ENCODE data around the gene ABRACL. TPM values are rescaled to one million over a fixed set of nuclear protein-coding genes. Genes with fewer than 3 reads are reported as not detected.

The ABRACL gene, protein sequence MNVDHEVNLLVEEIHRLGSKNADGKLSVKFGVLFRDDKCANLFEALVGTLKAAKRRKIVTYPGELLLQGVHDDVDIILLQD
- 10 to 100 TPM; 18.7 to 81.6 (median 25.7) TPM for total RNA-seq

DNA sequence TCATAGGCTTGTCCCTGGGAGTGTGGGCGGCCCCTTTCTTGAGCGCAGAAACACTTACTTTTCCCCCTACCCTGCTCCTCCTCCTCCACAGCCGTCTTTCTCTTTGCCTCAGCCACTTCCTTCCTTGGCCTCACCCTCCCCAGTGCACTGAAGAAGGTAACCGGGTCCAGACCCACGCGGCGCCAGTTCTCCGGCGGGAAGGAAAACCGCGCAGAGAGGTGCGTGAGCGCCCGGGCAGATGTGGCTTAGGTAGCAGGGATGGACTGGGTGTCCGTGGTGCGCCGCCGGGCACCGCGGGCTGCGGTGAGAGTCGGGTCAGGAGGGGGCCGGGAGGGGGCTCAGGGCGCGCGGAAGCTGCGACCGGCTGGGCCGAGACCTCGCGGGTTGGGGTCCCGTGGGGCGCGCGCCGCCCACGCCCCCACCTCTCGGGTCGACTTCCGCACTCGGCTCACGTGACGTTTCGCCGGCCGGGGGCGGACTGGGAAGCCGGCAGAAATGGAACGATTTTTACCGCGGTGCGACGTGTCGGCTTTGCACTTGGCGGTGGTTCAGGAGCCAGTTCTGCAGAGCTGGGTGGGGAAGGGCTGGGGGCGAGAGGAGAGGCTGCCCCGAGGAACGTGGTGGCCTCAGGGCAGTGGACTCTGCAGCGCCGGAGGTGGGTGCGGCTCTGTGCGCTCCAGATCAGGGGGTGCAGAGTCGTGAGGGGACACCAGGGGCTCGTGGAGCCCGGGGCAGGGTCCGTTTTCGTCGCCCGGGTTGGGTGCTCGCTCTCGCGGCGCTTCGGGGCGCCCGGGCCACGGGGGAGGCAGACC, at the start of gene ABRACL:
ABRACL (plus strand) TSS at position 88 of the 812 bp plus-strand sequence. CDS start 5,416 bp downstream, outside the sequence.
- peak; percentile 11 for DNase-seq
- Histone ChIP-seq H3K27me3 (no peaks in the 10 kb centered on the region), H3K4me3 (peak within 1 kb of the TSS; percentile 69 to 95 (median 83)), H3K27ac (peak within 1 kb of the TSS; percentile 82 to 86 (median 84)), H3K4me1 (peaks cover 0 to 40% (median 10%) of the 10 kb centered on the region in 3 donors), H3K9me3 (no peaks in the 10 kb centered on the region), H3K36me3 (peaks cover 0 to 4% (median 0%) of the 10 kb centered on the region in 3 donors)
- peak in 2 of 4 donors; percentile 32 to 59 for TF ChIP-seq POLR2A (IDR thresholded peaks at IDR 0.05)
- TF ChIP-seq, protein P1, sequence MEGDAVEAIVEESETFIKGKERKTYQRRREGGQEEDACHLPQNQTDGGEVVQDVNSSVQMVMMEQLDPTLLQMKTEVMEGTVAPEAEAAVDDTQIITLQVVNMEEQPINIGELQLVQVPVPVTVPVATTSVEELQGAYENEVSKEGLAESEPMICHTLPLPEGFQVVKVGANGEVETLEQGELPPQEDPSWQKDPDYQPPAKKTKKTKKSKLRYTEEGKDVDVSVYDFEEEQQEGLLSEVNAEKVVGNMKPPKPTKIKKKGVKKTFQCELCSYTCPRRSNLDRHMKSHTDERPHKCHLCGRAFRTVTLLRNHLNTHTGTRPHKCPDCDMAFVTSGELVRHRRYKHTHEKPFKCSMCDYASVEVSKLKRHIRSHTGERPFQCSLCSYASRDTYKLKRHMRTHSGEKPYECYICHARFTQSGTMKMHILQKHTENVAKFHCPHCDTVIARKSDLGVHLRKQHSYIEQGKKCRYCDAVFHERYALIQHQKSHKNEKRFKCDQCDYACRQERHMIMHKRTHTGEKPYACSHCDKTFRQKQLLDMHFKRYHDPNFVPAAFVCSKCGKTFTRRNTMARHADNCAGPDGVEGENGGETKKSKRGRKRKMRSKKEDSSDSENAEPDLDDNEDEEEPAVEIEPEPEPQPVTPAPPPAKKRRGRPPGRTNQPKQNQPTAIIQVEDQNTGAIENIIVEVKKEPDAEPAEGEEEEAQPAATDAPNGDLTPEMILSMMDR (IDR thresholded peaks at IDR 0.05) = no peak
- intact Hi-C loops (cut with DNase I) = no loop called here
- WGBS, 2 donors = 0 to 4% methylated on average over 3 to 9 of the region's 77 CpGs

DNA sequence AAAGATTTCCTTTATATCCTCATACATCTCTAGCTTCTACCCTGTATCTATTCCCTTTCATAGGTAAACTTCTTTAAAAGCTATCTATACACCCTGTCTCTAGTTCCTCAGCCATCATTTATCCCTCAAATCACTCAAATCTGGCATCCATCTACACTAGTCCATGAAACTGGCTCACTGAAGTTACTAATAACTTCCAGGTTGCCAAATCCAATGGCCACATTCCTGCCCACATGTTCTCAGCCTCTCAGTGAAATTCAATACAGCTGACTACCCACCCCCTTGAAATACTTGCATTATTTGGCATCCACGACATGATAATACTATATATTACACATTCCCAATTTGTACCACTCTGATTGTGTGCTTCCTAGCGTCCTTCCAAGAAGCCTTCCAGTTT, 49.2 kb upstream of the ABRACL start:
- Histone ChIP-seq H3K4me3 (no peak overlapping the region), H3K36me3 (no peaks in the 10 kb centered on the region), H3K27me3 (no peaks in the 10 kb centered on the region), H3K9me3 (no peaks in the 10 kb centered on the region), H3K27ac (no peak overlapping the region), H3K4me1 (peaks cover 7 to 69% (median 14%) of the 10 kb centered on the region in 3 donors)
- no peak for DNase-seq
- intact Hi-C loops (cut with DNase I) = no loop called here
- TF ChIP-seq, protein P1 (IDR thresholded peaks at IDR 0.05) = no peak
- TF ChIP-seq POLR2A (IDR thresholded peaks at IDR 0.05) = no peak
- 72 to 83% methylated on average over 2 of the region's 2 CpGs for WGBS, 2 donors

DNA sequence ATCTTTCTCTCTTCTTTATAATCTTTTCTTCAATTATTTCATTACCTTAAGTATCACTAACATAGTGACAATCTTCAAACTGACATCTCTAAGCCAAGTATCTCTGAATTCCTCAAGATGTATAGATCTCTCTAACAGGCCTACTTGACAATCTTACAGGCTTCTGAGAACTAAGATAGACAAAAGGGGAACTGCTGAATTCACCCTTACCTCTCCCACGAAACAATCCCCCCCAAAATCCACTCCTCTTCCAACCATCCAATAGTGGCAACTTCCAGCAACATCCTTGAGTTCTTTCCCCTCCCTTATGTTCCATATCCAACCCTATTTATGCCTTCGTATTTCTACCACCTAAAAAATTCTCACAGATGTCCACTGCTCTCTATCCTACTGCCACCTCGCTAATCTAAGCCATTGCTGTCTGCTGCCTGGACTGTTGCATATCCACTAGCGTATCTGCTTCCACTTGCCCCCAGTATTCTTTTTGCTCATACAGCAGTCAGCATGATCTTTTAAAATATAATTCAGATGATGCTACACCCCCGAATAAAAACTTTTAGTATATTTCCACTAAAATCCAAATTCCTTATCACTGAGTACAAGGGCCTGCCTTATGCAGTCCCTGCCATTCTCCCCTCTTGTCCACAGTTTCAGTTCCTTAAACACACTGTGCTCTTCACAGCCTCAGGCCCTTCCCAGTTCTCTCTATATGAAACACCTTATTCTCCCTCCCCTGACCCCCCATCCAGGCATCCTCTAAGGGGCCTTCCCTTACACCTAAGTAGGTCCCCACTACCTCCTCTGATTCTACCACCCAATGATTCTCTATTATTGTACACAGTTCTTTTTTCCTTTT, 48.5 kb upstream of the ABRACL start:
- 88 to 92% methylated on average over 5 of the region's 5 CpGs for WGBS, 2 donors
- Histone ChIP-seq H3K36me3 (no peaks in the 10 kb centered on the region), H3K27ac (no peak overlapping the region), H3K27me3 (no peaks in the 10 kb centered on the region), H3K4me3 (no peak overlapping the region), H3K4me1 (peaks cover 7 to 69% (median 17%) of the 10 kb centered on the region in 3 donors), H3K9me3 (no peaks in the 10 kb centered on the region)
- intact Hi-C loops (cut with DNase I) = loop anchor here (10.0 kb wide), 1 partner anchor 165 kb away; no protein-coding TSS in a partner anchor
- TF ChIP-seq, protein P1 (IDR thresholded peaks at IDR 0.05) = no peak
- TF ChIP-seq POLR2A (IDR thresholded peaks at IDR 0.05) = no peak
- no peak for DNase-seq

GRCh38 chr6:138981416-138981815, 47.1 kb upstream of the ABRACL start:
- H3K36me3 ChIP-seq = no peaks in the 10 kb centered on the region
- intact Hi-C loops (cut with DNase I) = loop anchor here (10.0 kb wide), 1 partner anchor 167 kb away; no protein-coding TSS in a partner anchor
- no peaks in the 10 kb centered on the region for H3K27me3 ChIP-seq
- H3K9me3 ChIP-seq = no peaks in the 10 kb centered on the region
- no peak overlapping the region for H3K4me3 ChIP-seq
- H3K4me1 ChIP-seq = peaks cover 8 to 77% (median 21%) of the 10 kb centered on the region in 3 donors
- no peak for DNase-seq
- no peak for TF ChIP-seq POLR2A (IDR thresholded peaks at IDR 0.05)
- TF ChIP-seq, protein P1 (IDR thresholded peaks at IDR 0.05) = no peak
- WGBS, 2 donors = 53 to 62% methylated on average over 2 of the region's 2 CpGs
- H3K27ac ChIP-seq = no peak overlapping the region
